Cardiac ventricle fibroblast (primary cell): ENCODE results near the gene ASB8. TPM values are rescaled to one million over a fixed set of nuclear protein-coding genes. Genes with fewer than 3 reads are reported as not detected.

Source experiments
- total RNA-seq: library from RNA; depleted of rRNA; stranded (reverse); fragments of >200 nt; gene quantifications from 2 replicates; pipeline ENCODE4 v1.2.3, GENCODE V29; 2015

Gene ASB8
- total RNA-seq = 17.8 and 27.3 TPM in 2 replicates

GRCh38 chr12:48157018-48157888 is at the start of gene ASB8:
Gene ASB8, minus strand, starts transcription at chr12:48157515. Its CDS starts 4,019 bp downstream, at chr12:48153496.

GRCh38 chr12:48203192-48203591 is 45.9 kb upstream of the ASB8 start, which contains the start of gene OR10AD1:
Gene OR10AD1, minus strand, starts transcription at chr12:48203292. Its CDS starts 0 bp downstream, at chr12:48203292.

GRCh38 chr12:48183091-48183875 is 26.0 kb upstream of the ASB8 start, which contains the start of gene CCDC184:
Gene CCDC184, plus strand, starts transcription at chr12:48183644. Its CDS starts 479 bp downstream, at chr12:48184123.

GRCh38 chr12:48119078-48119833 is 38.1 kb downstream of the ASB8 start, which contains the start of gene PFKM:
Gene PFKM, plus strand, starts transcription at chr12:48119364. Its CDS starts 3,411 bp downstream, at chr12:48122775.

GRCh38 chr12:48105867-48106680 is 51.2 kb downstream of the ASB8 start, which contains the start of gene SENP1:
Gene SENP1, minus strand, starts transcription at chr12:48106079. Its CDS starts 4,607 bp downstream, at chr12:48101472.

Other genes starting within 250 kb of the ASB8 start
- 14.2 and 16.5 TPM in 2 replicates for gene TMEM106C, start 193.9 kb downstream of the ASB8 start, total RNA-seq
- not detected in 2 replicates for gene COL2A1, start 153.0 kb downstream of the ASB8 start, total RNA-seq
- gene SENP1, start 51.4 kb downstream of the ASB8 start, total RNA-seq = 6.5 and 12.2 TPM in 2 replicates
- gene PFKM, start 38.2 kb downstream of the ASB8 start, total RNA-seq = 51.6 and 52.3 TPM in 2 replicates
- gene CCDC184, start 26.1 kb upstream of the ASB8 start, total RNA-seq = 0.15 and 0.19 TPM in 2 replicates
- not detected in 2 replicates for gene OR10AD1, start 45.8 kb upstream of the ASB8 start, total RNA-seq
- 2.9 and 3.1 TPM in 2 replicates for gene ZNF641, start 193.4 kb upstream of the ASB8 start, total RNA-seq